ENCODE data around the gene PDCD2L. TPM values are rescaled to one million over a fixed set of nuclear protein-coding genes. Genes with fewer than 3 reads are reported as not detected.

Gene PDCD2L
- total RNA-seq, 1 donor from 2014 or later: 10.8 TPM

GRCh38 chr19:34381399-34382251, 22.6 kb upstream of the PDCD2L start:
- TF ChIP-seq CTCF (IDR thresholded peaks at IDR 0.05) (no peak), POLR2A (IDR thresholded peaks at IDR 0.05) (no peak), POLR2AphosphoS5 (IDR thresholded peaks at IDR 0.05; ENCODE audit: insufficient read depth in 1 of 2, low read depth in 1 of 2) (no peak)
- no peak overlapping the region for H3K4me3 ChIP-seq
- no peak overlapping the region for H3K27ac ChIP-seq
- intact Hi-C loops (cut with DNase I): no loop called here
- no peaks in the 10 kb centered on the region for H3K9me3 ChIP-seq
- no peak for DNase-seq (ENCODE audit: extremely low spot score in 2 of 2)
- no peaks in the 10 kb centered on the region for H3K27me3 ChIP-seq
- H3K4me1 ChIP-seq: no peaks in the 10 kb centered on the region
- H3K36me3 ChIP-seq: peaks cover 0 to 71% of the 10 kb centered on the region in 2 donors

GRCh38 chr19:34382471-34382870, 21.7 kb upstream of the PDCD2L start:
- intact Hi-C loops (cut with DNase I): no loop called here
- Histone ChIP-seq H3K27me3 (no peaks in the 10 kb centered on the region), H3K9me3 (no peaks in the 10 kb centered on the region)

GRCh38 chr19:34383599-34383998, 20.6 kb upstream of the PDCD2L start:
- H3K4me1 ChIP-seq: no peaks in the 10 kb centered on the region
- no peaks in the 10 kb centered on the region for H3K9me3 ChIP-seq
- H3K36me3 ChIP-seq: peaks cover 0 to 67% of the 10 kb centered on the region in 2 donors

More at GRCh38 chr19:34382471-34382870, 21.7 kb upstream of the PDCD2L start:
- TF ChIP-seq CTCF (IDR thresholded peaks at IDR 0.05): no peak
- H3K4me1 ChIP-seq: no peaks in the 10 kb centered on the region
- H3K27ac ChIP-seq: no peak overlapping the region
- no peak for DNase-seq (ENCODE audit: extremely low spot score in 2 of 2)
- peaks cover 0 to 77% of the 10 kb centered on the region in 2 donors for H3K36me3 ChIP-seq
- H3K4me3 ChIP-seq: no peak overlapping the region

GRCh38 chr19:34386645-34387445, 17.4 kb upstream of the PDCD2L start:
- DNase-seq (ENCODE audit: extremely low spot score in 2 of 2): no peak
- intact Hi-C loops (cut with DNase I): no loop called here
- Histone ChIP-seq H3K27ac (no peak overlapping the region), H3K4me3 (no peak overlapping the region), H3K36me3 (peaks cover 0 to 58% of the 10 kb centered on the region in 2 donors), H3K27me3 (no peaks in the 10 kb centered on the region), H3K4me1 (no peaks in the 10 kb centered on the region), H3K9me3 (no peaks in the 10 kb centered on the region)
- TF ChIP-seq POLR2AphosphoS5 (IDR thresholded peaks at IDR 0.05; ENCODE audit: insufficient read depth in 1 of 2, low read depth in 1 of 2): no peak
- TF ChIP-seq POLR2A (IDR thresholded peaks at IDR 0.05): no peak
- TF ChIP-seq CTCF (IDR thresholded peaks at IDR 0.05): no peak

More at GRCh38 chr19:34383599-34383998, 20.6 kb upstream of the PDCD2L start:
- Histone ChIP-seq H3K27me3 (no peaks in the 10 kb centered on the region), H3K4me3 (no peak overlapping the region), H3K27ac (no peak overlapping the region)
- no peak for TF ChIP-seq POLR2A (IDR thresholded peaks at IDR 0.05)
- TF ChIP-seq CTCF (IDR thresholded peaks at IDR 0.05): no peak
- TF ChIP-seq POLR2AphosphoS5 (IDR thresholded peaks at IDR 0.05; ENCODE audit: insufficient read depth in 1 of 2, low read depth in 1 of 2): no peak
- no peak for DNase-seq (ENCODE audit: extremely low spot score in 2 of 2)
- intact Hi-C loops (cut with DNase I): no loop called here

Measured in vagina (tissue), 2 donors.